ENCODE data around the gene MUC7. TPM values are rescaled to one million over a fixed set of nuclear protein-coding genes. Genes with fewer than 3 reads are reported as not detected.
"Not testable (repeated sequence)": the region's sequence is repeated elsewhere in the genome, so short reads cannot be mapped to it uniquely, and the experiment has no call there.

The MUC7 gene
- total RNA-seq, 4 donors from 2014 or later: not detected

DNA sequence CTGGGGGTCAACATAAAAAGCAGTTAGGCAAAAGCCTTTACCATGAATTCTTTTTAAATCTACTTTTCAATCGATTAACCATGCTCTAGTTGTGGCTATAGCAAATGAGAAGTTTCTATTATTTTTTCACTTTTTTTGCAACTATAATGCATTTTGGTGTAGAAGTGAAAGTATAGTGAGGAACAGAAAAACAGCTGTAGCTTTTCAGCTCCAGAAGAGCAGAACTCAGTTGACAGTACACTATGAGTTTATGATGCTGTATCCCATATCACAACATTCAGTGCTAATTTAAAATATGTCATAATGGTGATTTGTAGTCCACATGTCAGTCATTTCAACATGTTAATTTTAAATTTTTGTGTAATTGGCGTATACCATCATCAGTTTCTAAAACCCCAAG, 8.7 kb upstream of the MUC7 start:
- no peak overlapping the region for H3K27ac ChIP-seq
- H3K27me3 ChIP-seq: no peaks in the 10 kb centered on the region
- 43 to 55% methylated on average over 2 of the region's 2 CpGs for WGBS, 2 donors (ENCODE audit: low coverage in 1 of 2)
- in situ Hi-C loops (cut with MboI; ENCODE audit: low pct_ligation_motif_present in 1 of 4, low pct_unique_long_range_greater_than_20kb in 1 of 4, low sequenced_read_pairs in 3 of 4) (no loop called here), intact Hi-C loops (cut with DNase I; ENCODE audit: low total_unique reads) (no loop called here)
- no peak for DNase-seq
- no peak for TF ChIP-seq POLR2AphosphoS5 (IDR thresholded peaks at IDR 0.05)
- TF ChIP-seq, protein P1, sequence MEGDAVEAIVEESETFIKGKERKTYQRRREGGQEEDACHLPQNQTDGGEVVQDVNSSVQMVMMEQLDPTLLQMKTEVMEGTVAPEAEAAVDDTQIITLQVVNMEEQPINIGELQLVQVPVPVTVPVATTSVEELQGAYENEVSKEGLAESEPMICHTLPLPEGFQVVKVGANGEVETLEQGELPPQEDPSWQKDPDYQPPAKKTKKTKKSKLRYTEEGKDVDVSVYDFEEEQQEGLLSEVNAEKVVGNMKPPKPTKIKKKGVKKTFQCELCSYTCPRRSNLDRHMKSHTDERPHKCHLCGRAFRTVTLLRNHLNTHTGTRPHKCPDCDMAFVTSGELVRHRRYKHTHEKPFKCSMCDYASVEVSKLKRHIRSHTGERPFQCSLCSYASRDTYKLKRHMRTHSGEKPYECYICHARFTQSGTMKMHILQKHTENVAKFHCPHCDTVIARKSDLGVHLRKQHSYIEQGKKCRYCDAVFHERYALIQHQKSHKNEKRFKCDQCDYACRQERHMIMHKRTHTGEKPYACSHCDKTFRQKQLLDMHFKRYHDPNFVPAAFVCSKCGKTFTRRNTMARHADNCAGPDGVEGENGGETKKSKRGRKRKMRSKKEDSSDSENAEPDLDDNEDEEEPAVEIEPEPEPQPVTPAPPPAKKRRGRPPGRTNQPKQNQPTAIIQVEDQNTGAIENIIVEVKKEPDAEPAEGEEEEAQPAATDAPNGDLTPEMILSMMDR (IDR thresholded peaks at IDR 0.05): no peak
- TF ChIP-seq POLR2A (IDR thresholded peaks at IDR 0.05): no peak
- no peak for TF ChIP-seq EP300 (IDR thresholded peaks at IDR 0.05; ENCODE audit: low read depth)
- no peaks in the 10 kb centered on the region for H3K36me3 ChIP-seq
- no peak overlapping the region for H3K4me3 ChIP-seq
- no peaks in the 10 kb centered on the region for H3K9me3 ChIP-seq
- H3K4me1 ChIP-seq: no peaks in the 10 kb centered on the region

DNA sequence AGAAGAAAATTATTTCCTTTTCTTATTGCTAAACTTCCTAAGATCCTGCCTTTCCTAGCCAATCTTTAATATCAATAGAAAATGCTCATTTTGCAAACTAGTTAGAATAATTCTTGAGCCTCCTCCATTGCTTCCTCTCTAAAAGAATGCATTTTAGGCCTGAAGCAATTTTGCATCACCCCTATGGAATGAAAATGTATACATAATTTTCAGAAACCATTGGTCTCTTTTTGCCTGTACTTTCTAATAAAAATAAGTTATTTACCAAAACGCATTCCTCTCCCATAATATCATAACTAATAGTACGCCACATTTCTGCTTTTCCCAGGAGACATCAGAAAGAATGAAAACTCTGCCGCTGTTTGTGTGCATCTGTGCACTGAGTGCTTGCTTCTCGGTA, 1.7 kb downstream of the MUC7 start:
- in situ Hi-C loops (cut with MboI; ENCODE audit: low pct_ligation_motif_present in 1 of 4, low pct_unique_long_range_greater_than_20kb in 1 of 4, low sequenced_read_pairs in 3 of 4) (no loop called here), intact Hi-C loops (cut with DNase I; ENCODE audit: low total_unique reads) (no loop called here)
- no peaks in the 10 kb centered on the region for H3K36me3 ChIP-seq
- H3K4me3 ChIP-seq: no peak overlapping the region
- H3K4me1 ChIP-seq: no peaks in the 10 kb centered on the region
- no peak for DNase-seq
- TF ChIP-seq, protein P1 (IDR thresholded peaks at IDR 0.05): no peak
- TF ChIP-seq EP300 (IDR thresholded peaks at IDR 0.05; ENCODE audit: low read depth): no peak
- no peak for TF ChIP-seq POLR2AphosphoS5 (IDR thresholded peaks at IDR 0.05)
- TF ChIP-seq POLR2A (IDR thresholded peaks at IDR 0.05): no peak
- no peaks in the 10 kb centered on the region for H3K9me3 ChIP-seq
- no peaks in the 10 kb centered on the region for H3K27me3 ChIP-seq
- 82% methylated on average over 4 of the region's 4 CpGs for WGBS, 2 donors (ENCODE audit: low coverage in 1 of 2)
- H3K27ac ChIP-seq: no peak overlapping the region

DNA sequence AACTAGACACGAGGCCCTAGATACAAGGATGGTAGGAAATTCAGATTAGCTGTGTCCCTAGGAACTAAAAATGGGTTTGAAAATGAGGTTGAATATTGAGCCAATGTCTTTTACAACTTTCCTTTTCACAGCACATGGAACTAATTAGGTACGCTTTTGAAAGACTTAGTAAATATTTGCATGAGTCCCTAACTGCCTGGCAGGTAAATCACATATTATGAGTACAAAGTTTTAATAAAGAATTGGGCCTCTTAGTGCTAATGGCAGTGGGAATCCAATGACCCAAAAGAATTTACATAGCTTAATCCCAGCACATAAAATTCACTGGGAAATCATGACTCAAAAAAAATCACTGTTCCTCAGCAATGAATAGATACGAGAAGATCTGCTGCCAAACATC, 16.8 kb downstream of the MUC7 start:
- Histone ChIP-seq H3K9me3 (no peaks in the 10 kb centered on the region), H3K36me3 (no peaks in the 10 kb centered on the region), H3K4me1 (no peaks in the 10 kb centered on the region), H3K27me3 (no peaks in the 10 kb centered on the region), H3K27ac (no peak overlapping the region), H3K4me3 (no peak overlapping the region)
- intact Hi-C loops (cut with DNase I; ENCODE audit: low total_unique reads) (no loop called here), in situ Hi-C loops (cut with MboI; ENCODE audit: low pct_ligation_motif_present in 1 of 4, low pct_unique_long_range_greater_than_20kb in 1 of 4, low sequenced_read_pairs in 3 of 4) (no loop called here)
- no peak for DNase-seq
- TF ChIP-seq, protein P1 (IDR thresholded peaks at IDR 0.05): no peak
- TF ChIP-seq EP300 (IDR thresholded peaks at IDR 0.05; ENCODE audit: low read depth) (no peak), POLR2A (IDR thresholded peaks at IDR 0.05) (no peak), POLR2AphosphoS5 (IDR thresholded peaks at IDR 0.05) (no peak)
- 53% methylated on average over 3 of the region's 3 CpGs for WGBS, 2 donors (ENCODE audit: low coverage in 1 of 2)

DNA sequence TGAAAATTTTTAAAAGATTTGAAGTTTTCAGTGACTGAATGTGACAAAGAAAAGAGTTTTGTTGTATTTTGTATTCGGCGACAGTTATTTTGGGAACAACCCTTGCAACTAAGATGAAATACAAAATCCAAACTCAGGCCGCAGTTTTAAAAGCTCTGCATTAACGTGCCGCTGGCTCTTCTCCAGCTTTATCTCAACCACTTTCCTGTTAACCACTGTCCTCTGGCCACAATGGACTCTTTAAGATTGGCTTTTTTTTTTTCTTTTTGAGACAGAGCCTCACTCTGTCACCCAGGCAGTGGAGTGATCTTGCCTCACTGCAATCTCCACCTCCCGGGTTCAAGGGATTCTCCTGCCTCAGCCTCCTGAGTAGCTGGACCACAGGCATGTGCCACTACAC, 24.2 kb downstream of the MUC7 start:
- in situ Hi-C loops (cut with MboI; ENCODE audit: low pct_ligation_motif_present in 1 of 4, low pct_unique_long_range_greater_than_20kb in 1 of 4, low sequenced_read_pairs in 3 of 4): no loop called here
- Histone ChIP-seq H3K4me1 (no peaks in the 10 kb centered on the region), H3K9me3 (no peaks in the 10 kb centered on the region), H3K4me3 (no peak overlapping the region), H3K36me3 (no peaks in the 10 kb centered on the region), H3K27ac (no peak overlapping the region), H3K27me3 (no peaks in the 10 kb centered on the region)
- 66 to 70% methylated on average over 6 of the region's 6 CpGs for WGBS, 2 donors (ENCODE audit: low coverage in 1 of 2)
- intact Hi-C loops (cut with DNase I; ENCODE audit: low total_unique reads): no loop called here
- TF ChIP-seq, protein P1 (IDR thresholded peaks at IDR 0.05): no peak
- TF ChIP-seq EP300 (IDR thresholded peaks at IDR 0.05; ENCODE audit: low read depth): no peak
- no peak for TF ChIP-seq POLR2AphosphoS5 (IDR thresholded peaks at IDR 0.05)
- TF ChIP-seq POLR2A (IDR thresholded peaks at IDR 0.05): no peak
- no peak for DNase-seq

DNA sequence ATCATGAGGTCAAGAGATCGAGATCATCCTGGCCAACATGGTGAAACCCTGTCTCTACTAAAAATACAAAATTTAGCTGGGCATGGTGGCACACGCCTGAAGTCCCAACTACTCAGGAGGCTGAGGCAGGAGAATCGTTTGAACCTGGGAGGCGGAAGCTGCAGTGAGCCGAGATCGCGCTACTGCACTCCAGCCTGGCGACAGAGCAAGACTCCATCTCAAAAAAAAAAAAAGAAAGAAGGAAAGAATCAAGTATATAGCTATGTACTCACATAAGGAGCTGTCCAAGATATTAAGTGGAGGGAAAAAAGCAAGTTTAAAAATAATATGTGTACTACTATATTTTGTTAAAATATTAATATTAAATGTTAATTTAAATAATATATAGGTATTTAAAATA, 29.8 kb downstream of the MUC7 start:
- DNase-seq; H3K4me3 ChIP-seq; H3K4me1 ChIP-seq; intact Hi-C loops (cut with DNase I; ENCODE audit: low total_unique reads); H3K27ac ChIP-seq; H3K36me3 ChIP-seq; H3K9me3 ChIP-seq; H3K27me3 ChIP-seq: not testable (repeated sequence)
- 50 to 63% methylated on average over 1 to 8 of the region's 8 CpGs for WGBS, 2 donors (ENCODE audit: low coverage in 1 of 2)
- in situ Hi-C loops (cut with MboI; ENCODE audit: low pct_ligation_motif_present in 1 of 4, low pct_unique_long_range_greater_than_20kb in 1 of 4, low sequenced_read_pairs in 3 of 4): loop anchor here in 3 of 4 donors (25.0 kb wide), 2 partner anchors 590 to 815 kb away; no protein-coding TSS in a partner anchor
